Measurements from ENCODE around the gene TRAF2.

The TRAF2 gene

DNA sequence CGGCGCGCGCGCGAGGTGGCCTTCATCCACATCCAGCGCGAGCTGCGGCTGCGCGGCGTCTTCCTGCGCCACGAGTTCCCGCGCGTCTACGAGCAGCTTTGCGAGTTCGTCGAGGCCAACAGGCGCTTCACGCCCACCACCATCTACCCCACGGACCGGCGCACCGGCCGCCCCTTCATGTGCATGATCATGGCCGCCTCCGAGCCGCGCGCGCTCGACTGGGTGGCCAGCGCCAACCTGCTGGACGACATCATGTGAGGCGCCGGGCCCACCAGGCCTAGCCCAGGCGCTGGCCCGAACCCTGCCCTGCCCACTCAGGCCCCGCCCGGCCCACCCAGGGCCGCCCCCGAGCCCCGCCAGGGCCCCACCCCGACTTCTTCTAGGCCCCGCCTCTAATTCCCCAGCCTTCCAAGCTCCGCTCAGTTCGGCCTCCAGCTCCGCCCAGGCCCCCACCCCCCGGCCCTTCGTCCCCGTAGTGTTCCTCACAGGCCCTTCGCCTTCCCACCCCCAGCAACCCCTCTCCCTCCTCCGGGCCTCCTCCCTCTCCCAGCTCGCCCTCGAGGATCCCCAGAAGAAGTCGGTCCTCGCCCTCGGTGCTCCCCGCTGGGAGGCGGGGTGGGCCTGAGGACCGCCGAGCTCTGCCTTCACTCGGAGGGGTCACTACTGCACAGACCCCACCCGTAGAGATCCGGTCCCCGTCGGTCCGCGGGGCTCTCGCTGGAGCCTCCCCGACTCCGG lies 39.1 kb upstream of the TRAF2 start:
- DNase-seq (ENCODE audit: low spot score), result peak; percentile 21

GRCh38 chr9:136847826-136848392 lies 38.4 kb upstream of the TRAF2 start:
- DNase-seq (ENCODE audit: low spot score), result peak; percentile 67

- DNase-seq (ENCODE audit: low spot score), result peak; percentile 48
These were observed 37.8 kb upstream of the TRAF2 start for GRCh38 chr9:136848393-136849037.

GRCh38 chr9:136849038-136849959 lies 37.0 kb upstream of the TRAF2 start, which contains the start of gene PHPT1:
PHPT1 (plus strand) TSS chr9:136849409; CDS start chr9:136849431, 22 bp downstream.
- DNase-seq (ENCODE audit: low spot score), result peak; percentile 100

- DNase-seq (ENCODE audit: low spot score), result no peak
These were observed 36.1 kb upstream of the TRAF2 start for GRCh38 chr9:136849960-136850865.

DNA sequence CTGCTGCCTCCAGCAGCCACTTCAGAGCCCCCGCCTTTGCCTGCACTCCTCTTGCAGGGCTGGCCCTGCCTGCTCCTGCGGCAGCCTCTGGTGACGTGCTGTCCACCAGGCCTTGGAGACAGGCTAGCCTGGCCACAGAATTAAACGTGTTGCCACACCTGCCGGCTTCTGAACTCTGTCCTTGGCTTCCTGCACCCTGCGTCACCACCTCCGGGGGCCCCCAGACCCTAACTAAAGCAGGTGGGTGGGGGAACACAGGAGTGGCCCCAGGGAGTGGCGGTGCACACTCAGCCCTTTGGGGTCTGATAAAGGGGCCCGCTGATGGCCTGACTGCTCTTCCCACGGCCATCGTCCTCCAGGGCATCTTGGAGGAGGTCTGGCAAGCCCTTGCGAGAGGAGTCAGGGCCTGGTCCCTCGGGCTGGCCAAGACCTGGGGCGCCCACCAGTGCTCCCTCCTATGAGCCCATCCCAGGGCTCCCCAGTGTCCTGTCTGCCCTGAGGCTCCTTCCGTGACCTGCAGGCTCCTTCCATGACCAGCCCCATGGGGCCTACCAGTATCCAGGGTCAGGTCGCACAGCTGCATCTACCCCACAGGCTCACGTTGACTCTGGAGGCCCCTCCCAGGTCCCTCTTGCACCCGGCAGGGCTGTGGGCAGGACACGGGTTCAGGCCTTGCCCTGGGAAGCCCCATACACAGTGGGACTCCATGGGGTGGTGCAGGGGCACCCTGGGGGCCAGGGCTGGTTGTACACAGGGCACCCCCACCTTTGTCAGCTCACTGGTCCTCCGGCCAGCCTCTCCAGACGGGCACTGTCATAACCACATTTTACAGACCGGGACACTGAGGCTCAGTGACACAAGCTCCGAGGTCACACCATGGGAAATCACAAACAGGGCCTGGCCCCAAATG lies 35.2 kb upstream of the TRAF2 start:
- DNase-seq (ENCODE audit: low spot score), result no peak

DNA sequence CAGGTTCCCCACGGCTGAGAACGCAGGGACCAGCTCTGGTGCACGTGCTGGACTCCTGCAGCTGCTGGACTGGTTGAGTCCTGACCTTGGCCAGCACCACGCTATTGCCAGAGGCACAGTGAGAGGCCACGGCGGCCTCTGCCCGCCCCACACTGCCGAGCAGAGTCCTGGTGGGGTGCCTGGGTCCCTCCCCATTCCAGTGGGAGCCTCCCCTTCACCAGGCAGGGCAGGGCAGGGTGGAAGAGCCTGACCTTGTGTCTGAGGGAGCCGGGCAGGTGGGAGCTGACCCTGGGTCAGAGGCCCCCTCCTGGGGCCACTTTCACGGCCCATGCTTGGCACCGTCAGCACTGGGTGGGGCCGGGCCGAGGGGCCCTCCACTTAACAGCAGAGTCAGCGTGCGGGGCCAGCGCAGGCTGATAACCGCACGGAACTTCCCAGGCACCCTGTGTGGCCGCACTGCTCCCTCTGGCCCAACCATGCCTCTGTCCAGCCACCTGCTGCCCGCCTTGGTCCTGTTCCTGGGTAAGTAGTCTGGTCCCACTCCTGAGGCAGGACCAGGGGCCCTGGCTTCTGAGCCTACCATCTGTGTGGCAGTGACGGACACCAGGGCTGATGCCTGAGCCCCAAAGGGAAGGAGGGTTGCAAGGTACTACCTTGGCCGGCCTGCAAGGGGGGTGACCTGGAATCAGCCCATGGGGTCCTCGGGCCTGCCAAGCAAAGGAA lies 34.2 kb upstream of the TRAF2 start, which contains the start of gene MAMDC4:
MAMDC4 (plus strand) TSS at position 406 of the 723 bp plus-strand sequence; CDS start at position 477, 71 bp downstream.
- no peak for DNase-seq (ENCODE audit: low spot score)

DNA sequence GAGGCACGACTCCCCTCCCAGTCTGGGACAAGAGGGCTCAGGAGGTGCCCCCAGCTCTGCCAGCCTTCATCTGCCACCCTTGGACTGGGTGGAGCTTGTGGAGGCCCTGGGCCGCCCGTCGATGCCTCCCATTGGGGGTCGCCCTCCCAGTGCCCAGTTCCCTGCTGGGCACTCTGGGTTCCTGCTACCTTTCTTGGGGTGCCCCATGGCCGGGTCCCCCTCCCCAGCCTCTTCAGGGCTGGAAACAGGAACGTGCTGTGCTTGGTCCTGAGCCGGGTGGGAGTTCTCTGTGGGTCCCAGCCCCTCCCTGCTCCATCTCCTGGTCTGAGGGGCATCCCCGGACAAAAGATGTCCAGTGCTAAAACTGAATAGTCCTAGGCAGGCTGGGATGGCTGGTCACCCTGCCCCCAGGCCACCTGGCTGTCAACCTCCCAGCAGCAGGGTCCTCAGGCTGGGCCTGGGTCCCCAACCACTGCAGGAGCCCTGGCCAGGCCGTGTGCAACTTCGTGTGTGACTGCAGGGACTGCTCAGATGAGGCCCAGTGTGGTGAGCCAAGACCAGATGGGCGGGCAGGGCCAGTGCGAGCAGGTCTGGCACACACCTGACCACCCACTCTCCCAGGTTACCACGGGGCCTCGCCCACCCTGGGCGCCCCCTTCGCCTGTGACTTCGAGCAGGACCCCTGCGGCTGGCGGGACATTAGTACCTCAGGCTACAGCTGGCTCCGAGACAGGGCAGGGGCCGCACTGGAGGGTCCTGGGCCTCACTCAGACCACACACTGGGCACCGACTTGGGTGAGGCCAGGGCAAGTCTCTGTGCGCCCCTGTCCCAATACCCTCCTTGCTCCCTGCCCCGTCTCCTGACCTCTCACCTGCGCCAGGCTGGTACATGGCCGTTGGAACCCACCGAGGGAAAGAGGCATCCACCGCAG lies 33.4 kb upstream of the TRAF2 start:
- no peak for DNase-seq (ENCODE audit: low spot score)

DNA sequence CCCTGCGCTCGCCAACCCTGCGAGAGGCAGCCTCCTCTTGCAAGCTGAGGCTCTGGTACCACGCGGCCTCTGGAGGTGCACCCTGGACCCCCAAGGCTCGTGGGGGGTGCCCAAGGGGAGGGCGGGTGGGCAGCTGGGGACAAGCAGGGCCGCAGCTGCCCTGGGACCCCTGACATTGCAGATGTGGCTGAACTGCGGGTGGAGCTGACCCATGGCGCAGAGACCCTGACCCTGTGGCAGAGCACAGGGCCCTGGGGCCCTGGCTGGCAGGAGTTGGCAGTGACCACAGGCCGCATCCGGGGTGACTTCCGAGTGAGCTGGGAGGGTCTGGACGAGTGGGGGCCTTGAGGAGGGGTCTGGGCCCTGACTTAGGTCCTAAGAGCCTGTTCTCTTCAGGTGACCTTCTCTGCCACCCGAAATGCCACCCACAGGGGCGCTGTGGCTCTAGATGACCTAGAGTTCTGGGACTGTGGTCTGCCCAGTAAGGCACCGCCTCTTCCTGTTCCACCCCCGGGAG lies 32.7 kb upstream of the TRAF2 start:
- no peak for DNase-seq (ENCODE audit: low spot score)

DNA sequence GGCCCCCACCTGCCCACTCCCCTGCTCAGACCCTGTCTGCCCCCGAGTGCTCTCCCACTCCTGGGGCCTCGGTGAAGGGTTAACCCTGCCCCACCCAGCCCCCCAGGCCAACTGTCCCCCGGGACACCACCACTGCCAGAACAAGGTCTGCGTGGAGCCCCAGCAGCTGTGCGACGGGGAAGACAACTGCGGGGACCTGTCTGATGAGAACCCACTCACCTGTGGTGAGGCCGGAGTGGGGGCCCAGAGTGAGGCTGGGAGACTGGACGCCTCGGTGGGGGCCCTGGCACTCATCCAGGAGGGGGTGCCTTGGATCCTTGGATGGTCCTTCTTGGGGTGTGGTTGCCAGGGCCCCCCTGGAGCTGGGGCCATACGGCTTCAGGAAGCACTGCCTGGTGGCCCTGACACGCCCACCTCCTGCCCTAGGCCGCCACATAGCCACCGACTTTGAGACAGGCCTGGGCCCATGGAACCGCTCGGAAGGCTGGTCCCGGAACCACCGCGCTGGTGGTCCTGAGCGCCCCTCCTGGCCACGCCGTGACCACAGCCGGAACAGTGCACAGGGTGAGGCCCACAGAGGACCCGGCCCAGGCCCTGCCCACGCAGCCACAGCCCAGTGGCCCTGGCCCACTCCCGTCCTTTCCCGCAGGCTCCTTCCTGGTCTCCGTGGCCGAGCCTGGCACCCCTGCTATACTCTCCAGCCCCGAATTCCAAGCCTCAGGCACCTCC lies 32.0 kb upstream of the TRAF2 start:
- no peak for DNase-seq (ENCODE audit: low spot score)

DNA sequence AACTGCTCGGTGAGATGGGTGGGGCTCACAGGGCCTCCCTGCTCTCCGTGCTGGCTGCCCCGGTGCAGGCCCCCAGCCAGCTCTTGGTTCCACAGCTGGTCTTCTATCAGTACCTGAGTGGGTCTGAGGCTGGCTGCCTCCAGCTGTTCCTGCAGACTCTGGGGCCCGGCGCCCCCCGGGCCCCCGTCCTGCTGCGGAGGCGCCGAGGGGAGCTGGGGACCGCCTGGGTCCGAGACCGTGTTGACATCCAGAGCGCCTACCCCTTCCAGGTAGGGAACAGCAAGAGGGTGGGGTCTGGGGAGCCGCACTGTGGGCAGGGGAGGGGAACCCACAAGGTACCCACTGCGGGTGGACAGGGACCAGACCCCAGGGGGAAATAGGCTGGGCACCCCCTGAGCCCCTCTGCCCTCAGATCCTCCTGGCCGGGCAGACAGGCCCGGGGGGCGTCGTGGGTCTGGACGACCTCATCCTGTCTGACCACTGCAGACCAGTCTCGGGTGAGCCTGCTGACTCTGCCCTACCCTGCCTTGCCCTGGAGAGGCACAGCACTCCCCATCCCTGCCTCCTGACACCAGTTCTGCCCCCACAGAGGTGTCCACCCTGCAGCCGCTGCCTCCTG lies 31.4 kb upstream of the TRAF2 start:
- DNase-seq (ENCODE audit: low spot score), result no peak

GRCh38 chr9:136855461-136856078 lies 30.7 kb upstream of the TRAF2 start:
- no peak for DNase-seq (ENCODE audit: low spot score)

- DNase-seq (ENCODE audit: low spot score), result no peak
These were observed 30.2 kb upstream of the TRAF2 start for GRCh38 chr9:136856079-136856476.

GRCh38 chr9:136856541-136857141 lies 29.7 kb upstream of the TRAF2 start:
- DNase-seq (ENCODE audit: low spot score), result no peak

- DNase-seq (ENCODE audit: low spot score), result no peak
These were observed 29.1 kb upstream of the TRAF2 start for GRCh38 chr9:136857166-136857565.

All from AG08395 (cell line).